ENCODE results near the gene PPARG. TPM values are rescaled to one million over a fixed set of nuclear protein-coding genes. Genes with fewer than 3 reads are reported as not detected.

Gene PPARG
- total and polyA plus RNA-seq, 4 donors, result 5.2 to 15.7 (median 7.0) TPM

- Histone ChIP-seq H3K4me3 (ENCODE audit: low read depth in 1 of 3, low read length in 3 of 3) (no peak overlapping the region), H3K9me3 (ENCODE audit: control insufficient read depth in 4 of 4, low read length in 3 of 4) (no peaks in the 10 kb centered on the region), H3K27me3 (ENCODE audit: control insufficient read depth in 4 of 4, insufficient read depth in 4 of 4, low read length in 3 of 4) (no peaks in the 10 kb centered on the region), H3K9ac (ENCODE audit: low read depth in 1 of 2, low read length in 2 of 2) (no peak overlapping the region), H3K4me1 (ENCODE audit: control insufficient read depth in 4 of 4, insufficient read depth in 4 of 4, low read length in 3 of 4) (peaks cover 3 to 12% (median 7%) of the 10 kb centered on the region in 4 donors), H3K36me3 (ENCODE audit: control insufficient read depth in 4 of 4, insufficient read depth in 3 of 4, low read depth in 1 of 4, low read length in 3 of 4) (no peaks in the 10 kb centered on the region), H3K27ac (ENCODE audit: low read depth in 1 of 2, low read length in 2 of 2) (no peak overlapping the region)
- TF ChIP-seq CTCF (IDR thresholded peaks at IDR 0.05; ENCODE audit: low read depth, low read length, missing input control) (no peak), ZBTB33 (IDR thresholded peaks at IDR 0.05) (no peak), HNF4G (IDR thresholded peaks at IDR 0.05) (no peak), GABPA (IDR thresholded peaks at IDR 0.05 in 1 of 2, conservative IDR thresholded peaks at IDR 0.05 in 1 of 2) (no peak)
- WGBS, result 69% methylated on average over 3 of the region's 3 CpGs
- no peak for DNase-seq (ENCODE audit: low spot score)
Observed at GRCh38 chr3:12343047-12343501, 54.2 kb downstream of the PPARG start.

- no peaks in the 10 kb centered on the region for H3K9me3 ChIP-seq (ENCODE audit: control insufficient read depth in 4 of 4, low read length in 3 of 4)
- WGBS, result 88% methylated on average over 5 of the region's 5 CpGs
Observed at GRCh38 chr3:12345141-12345561, 56.3 kb downstream of the PPARG start.

GRCh38 chr3:12345584-12346494, 57.0 kb downstream of the PPARG start:
- Histone ChIP-seq H3K9ac (ENCODE audit: low read depth in 1 of 2, low read length in 2 of 2) (no peak overlapping the region), H3K36me3 (ENCODE audit: control insufficient read depth in 4 of 4, insufficient read depth in 3 of 4, low read depth in 1 of 4, low read length in 3 of 4) (no peaks in the 10 kb centered on the region), H3K4me1 (ENCODE audit: control insufficient read depth in 4 of 4, insufficient read depth in 4 of 4, low read length in 3 of 4) (peaks cover 2 to 13% (median 9%) of the 10 kb centered on the region in 4 donors), H3K4me3 (ENCODE audit: low read depth in 1 of 3, low read length in 3 of 3) (no peak overlapping the region), H3K9me3 (ENCODE audit: control insufficient read depth in 4 of 4, low read length in 3 of 4) (no peaks in the 10 kb centered on the region), H3K27me3 (ENCODE audit: control insufficient read depth in 4 of 4, insufficient read depth in 4 of 4, low read length in 3 of 4) (no peaks in the 10 kb centered on the region), H3K27ac (ENCODE audit: low read depth in 1 of 2, low read length in 2 of 2) (no peak overlapping the region)
- DNase-seq (ENCODE audit: low spot score), result no peak
- WGBS, result 93% methylated on average over 8 of the region's 8 CpGs
- TF ChIP-seq HNF4A (conservative IDR thresholded peaks at IDR 0.05) (no peak), CTCF (IDR thresholded peaks at IDR 0.05; ENCODE audit: low read depth, low read length, missing input control) (no peak), MAX (IDR thresholded peaks at IDR 0.05) (no peak), RAD21 (IDR thresholded peaks at IDR 0.05) (no peak), GABPA (IDR thresholded peaks at IDR 0.05 in 1 of 2, conservative IDR thresholded peaks at IDR 0.05 in 1 of 2) (no peak), SP1 (IDR thresholded peaks at IDR 0.05) (no peak), YY1 (IDR thresholded peaks at IDR 0.05) (no peak), JUND (IDR thresholded peaks at IDR 0.05) (no peak), NR2F2 (IDR thresholded peaks at IDR 0.05) (no peak), ZBTB33 (IDR thresholded peaks at IDR 0.05) (no peak), HNF4G (IDR thresholded peaks at IDR 0.05) (no peak), TAF1 (conservative IDR thresholded peaks at IDR 0.05) (no peak), ATF3 (IDR thresholded peaks at IDR 0.05) (no peak), RXRA (IDR thresholded peaks at IDR 0.05) (no peak)

More at GRCh38 chr3:12345141-12345561, 56.3 kb downstream of the PPARG start:
- Histone ChIP-seq H3K4me3 (ENCODE audit: low read depth in 1 of 3, low read length in 3 of 3) (no peak overlapping the region), H3K9ac (ENCODE audit: low read depth in 1 of 2, low read length in 2 of 2) (no peak overlapping the region), H3K27ac (ENCODE audit: low read depth in 1 of 2, low read length in 2 of 2) (no peak overlapping the region), H3K27me3 (ENCODE audit: control insufficient read depth in 4 of 4, insufficient read depth in 4 of 4, low read length in 3 of 4) (no peaks in the 10 kb centered on the region), H3K4me1 (ENCODE audit: control insufficient read depth in 4 of 4, insufficient read depth in 4 of 4, low read length in 3 of 4) (peaks cover 2 to 7% (median 6%) of the 10 kb centered on the region in 4 donors), H3K36me3 (ENCODE audit: control insufficient read depth in 4 of 4, insufficient read depth in 3 of 4, low read depth in 1 of 4, low read length in 3 of 4) (no peaks in the 10 kb centered on the region)
- no peak for DNase-seq (ENCODE audit: low spot score)
- TF ChIP-seq YY1 (IDR thresholded peaks at IDR 0.05), result no peak
- no peak for TF ChIP-seq TAF1 (conservative IDR thresholded peaks at IDR 0.05)
- TF ChIP-seq EGR1 (IDR thresholded peaks at IDR 0.05; ENCODE audit: low read depth in 2 of 2), result no peak
